Left lobe of liver (tissue), 2 donors: ENCODE data around the gene PSEN1. TPM values are rescaled to one million over a fixed set of nuclear protein-coding genes. Genes with fewer than 3 reads are reported as not detected.

Source experiments
- ATAC-seq: fragments of 200-7000 bp; cut with Tn5 transposase; one replicate; pipeline ENCODE4 v1.9.1; 2020; ENCODE audit warnings: mild to moderate bottlenecking, moderate library complexity
- DNase-seq: peaks from one replicate; pipeline ENCODE4 v3.0.0-alpha.2; 2020; ENCODE audit warnings: low spot score
- total RNA-seq: library from RNA; stranded (reverse); gene quantifications from one replicate; pipeline ENCODE4 v1.2.1, GENCODE V29; 2021
- donor health status: DM: no; HTN: no; CAD: no; lungs with moderate emphysema.
- donor health status: DM: no; HTN: yes; CAD: no.

The PSEN1 gene
- total RNA-seq = 22.8 TPM

DNA sequence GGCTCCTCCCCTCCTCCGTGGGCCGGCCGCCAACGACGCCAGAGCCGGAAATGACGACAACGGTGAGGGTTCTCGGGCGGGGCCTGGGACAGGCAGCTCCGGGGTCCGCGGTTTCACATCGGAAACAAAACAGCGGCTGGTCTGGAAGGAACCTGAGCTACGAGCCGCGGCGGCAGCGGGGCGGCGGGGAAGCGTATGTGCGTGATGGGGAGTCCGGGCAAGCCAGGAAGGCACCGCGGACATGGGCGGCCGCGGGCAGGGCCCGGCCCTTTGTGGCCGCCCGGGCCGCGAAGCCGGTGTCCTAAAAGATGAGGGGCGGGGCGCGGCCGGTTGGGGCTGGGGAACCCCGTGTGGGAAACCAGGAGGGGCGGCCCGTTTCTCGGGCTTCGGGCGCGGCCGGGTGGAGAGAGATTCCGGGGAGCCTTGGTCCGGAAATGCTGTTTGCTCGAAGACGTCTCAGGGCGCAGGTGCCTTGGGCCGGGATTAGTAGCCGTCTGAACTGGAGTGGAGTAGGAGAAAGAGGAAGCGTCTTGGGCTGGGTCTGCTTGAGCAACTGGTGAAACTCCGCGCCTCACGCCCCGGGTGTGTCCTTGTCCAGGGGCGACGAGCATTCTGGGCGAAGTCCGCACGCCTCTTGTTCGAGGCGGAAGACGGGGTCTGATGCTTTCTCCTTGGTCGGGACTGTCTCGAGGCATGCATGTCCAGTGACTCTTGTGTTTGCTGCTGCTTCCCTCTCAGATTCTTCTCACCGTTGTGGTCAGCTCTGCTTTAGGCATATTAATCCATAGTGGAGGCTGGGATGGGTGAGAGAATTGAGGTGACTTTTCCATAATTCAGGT lies at the start of gene PSEN1:
PSEN1 (plus strand) TSS at position 121 of the 839 bp plus-strand sequence. CDS start 11,513 bp downstream, outside the sequence.
- DNase-seq (peak; percentile 97), ATAC-seq (peak; percentile 98)

DNA sequence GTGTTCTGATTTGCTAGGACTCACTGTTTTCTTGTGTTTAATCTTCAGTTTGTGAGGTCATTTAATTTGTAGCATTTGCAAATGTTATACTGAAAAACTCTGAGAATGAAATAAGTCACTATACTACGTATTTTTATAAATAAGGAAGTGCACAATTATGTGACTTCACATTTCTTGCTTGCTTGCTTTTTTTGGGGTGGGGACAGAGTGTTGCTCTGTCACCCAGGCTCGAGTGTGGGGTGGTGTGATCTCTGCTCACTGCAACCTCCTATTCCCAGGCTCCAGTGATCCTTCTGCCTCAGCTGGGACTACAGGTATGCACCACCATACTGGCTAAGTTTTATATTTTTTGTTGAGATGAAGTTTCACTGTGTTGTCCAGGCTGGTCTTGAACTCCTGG lies 45.3 kb upstream of the PSEN1 start:
- DNase-seq (no peak), ATAC-seq (no peak)

DNA sequence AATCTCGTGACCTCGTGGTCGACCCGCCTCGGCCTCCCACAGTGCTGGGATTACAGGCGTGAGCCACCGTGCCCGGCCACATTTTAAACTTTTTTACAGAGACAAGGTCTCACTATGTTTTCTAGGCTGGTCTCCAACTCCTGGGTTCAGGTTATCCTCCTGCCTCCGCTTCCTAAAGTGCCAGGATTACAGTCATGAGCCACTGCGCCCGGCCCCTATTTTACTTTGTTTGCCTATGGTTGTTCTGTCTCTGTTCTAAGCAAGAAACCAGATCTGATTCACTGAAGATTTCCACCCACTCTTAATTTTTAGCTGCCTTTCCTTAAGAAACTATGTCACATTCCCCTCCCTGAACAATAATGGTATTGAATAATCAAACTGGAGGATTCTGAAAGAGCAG lies 38.9 kb upstream of the PSEN1 start:
- no peak for DNase-seq
- no peak for ATAC-seq

DNA sequence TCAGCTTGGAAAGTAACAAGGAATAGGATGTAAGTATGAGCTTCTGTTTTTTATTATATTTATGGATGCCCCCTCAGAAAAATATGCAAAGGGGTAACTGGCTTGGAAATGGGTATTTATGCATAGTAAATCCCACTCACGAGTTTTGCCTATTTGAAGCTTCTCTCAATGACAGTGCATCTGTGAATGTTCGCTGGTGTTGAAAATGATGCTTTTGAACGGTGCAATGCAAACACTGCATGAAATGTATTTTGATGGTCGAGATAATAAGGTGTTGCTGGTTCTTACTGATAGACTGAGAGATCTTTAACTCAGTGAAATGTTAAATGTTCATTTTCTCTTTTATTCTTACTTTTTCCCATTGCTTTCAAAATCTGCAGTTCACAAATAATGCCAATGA lies 36.0 kb upstream of the PSEN1 start:
- no peak for ATAC-seq
- no peak for DNase-seq

DNA sequence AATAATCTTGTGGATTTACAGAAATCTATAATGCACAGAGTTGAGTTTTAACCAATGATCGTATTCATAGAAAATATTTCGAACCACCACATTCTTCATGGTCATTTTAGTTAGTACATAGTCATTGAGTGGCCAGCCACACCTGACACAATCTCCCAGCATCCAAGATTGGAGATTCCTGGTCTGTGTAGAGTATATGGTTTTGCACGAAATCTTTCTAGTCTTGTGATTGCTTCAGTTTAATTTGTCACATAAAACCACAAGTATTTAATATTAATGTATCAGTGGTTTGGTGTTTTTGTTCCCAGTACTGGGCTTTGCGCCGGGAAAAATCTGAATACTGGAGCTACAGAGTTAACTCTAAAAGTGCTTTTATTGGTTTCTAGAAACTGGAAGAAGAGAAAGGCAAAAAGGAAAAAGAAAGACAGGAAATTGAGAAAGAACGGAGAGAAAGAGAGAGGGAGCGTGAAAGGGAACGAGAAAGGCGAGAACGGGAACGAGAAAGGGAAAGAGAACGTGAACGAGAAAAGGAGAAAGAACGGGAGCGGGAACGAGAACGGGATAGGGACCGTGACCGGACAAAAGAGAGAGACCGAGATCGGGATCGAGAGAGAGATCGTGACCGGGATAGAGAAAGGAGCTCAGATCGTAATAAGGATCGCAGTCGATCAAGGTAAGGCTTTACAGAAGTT lies 33.4 kb upstream of the PSEN1 start:
- ATAC-seq = no peak
- no peak for DNase-seq

DNA sequence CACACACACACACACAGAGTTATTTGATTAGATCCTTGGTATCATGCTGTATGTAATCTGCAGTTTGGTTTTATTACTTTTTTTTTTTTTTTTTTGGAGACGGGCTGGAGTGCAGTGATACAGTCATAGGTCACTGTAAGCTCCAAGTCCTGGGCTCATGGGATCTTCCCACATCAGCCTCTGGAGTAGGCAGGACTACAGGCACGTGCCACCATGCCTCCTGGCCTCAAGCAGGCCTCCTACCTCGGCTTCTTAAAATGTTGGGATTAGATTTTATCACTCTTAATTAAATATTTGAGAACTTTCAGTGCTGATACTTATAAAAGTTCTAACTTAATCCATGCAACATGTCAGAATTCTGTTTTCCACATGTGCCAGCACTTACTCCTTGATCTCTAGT lies 31.3 kb upstream of the PSEN1 start:
- ATAC-seq = peak; percentile 55

DNA sequence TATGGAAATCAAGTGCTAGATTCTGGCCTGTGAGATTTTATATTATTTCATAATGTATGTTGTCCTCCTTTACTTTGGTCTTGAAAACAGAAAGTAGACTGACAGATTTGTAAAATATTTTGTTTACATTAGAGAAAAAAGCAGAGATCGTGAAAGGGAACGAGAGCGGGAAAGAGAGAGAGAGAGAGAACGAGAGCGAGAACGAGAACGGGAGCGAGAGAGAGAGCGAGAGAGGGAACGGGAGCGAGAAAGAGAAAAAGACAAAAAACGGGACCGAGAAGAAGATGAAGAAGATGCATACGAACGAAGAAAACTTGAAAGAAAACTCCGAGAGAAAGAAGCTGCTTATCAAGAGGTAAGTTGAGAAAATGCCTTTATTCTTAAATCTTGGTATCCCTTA lies 30.6 kb upstream of the PSEN1 start:
- no peak for DNase-seq
- ATAC-seq = no peak

More for the DNA sequence above, 31.3 kb upstream of the PSEN1 start:
- DNase-seq = no peak

DNA sequence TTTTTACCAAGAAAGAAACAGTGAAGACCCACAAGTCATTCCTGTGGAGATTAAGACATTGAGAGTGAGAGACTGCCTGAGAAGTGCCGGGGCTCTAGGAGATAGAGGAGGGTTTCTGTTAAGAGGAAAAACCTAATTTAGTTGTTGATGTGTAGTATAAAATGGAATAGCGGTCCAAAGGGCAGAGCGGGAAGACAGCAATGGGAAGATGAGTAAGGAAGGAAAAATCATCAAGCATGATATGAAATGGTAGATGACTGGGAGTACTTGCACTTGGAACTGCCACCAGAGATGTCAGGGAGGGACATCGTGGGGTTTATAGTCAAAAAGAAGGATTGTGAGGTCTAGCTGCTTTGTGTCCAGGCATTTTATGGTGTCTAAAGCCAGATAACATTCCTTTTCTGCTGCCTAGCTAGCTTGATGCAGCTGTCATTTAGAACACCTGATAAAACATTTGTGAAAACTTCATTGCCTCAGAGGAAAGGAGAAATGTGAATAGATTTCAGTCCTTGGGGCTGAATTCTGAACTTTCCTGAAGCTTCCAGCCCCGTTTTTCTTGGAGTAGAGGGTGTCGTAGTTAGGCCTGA lies 20.1 kb upstream of the PSEN1 start:
- DNase-seq (no peak), ATAC-seq (no peak)

DNA sequence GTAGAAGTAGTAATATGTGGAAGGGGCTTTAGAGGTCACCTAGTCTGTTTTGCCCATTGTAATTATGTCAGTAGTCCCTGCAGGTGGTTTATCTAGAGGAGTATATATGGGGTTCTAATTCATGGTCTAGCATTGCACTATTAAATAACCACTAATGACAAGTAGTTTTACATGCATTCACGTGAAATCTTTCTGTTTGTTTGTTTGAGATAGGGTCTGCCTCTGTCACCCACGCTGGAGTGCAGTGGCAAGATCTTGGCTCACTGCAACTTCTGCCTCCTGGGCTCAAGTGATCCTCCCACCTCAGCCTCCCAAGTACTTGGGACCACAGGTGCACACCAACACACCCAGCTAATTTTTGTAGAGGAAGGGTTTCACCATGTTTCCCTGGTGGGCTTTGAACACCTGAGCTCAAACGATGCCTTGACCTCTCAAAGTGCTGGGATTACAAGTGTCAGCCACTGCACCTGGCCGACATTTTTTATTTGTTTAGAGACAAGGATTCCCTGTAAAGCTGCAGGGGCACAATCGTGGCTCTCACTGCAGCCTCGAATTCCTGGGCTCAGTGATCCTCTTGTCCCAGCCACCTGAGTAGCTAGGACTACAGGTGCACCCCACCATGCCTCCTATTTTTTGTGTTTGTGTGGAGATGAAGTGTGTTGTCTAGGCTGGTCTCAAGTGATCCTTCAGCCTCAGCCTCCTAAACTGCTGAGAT lies 12.0 kb upstream of the PSEN1 start:
- DNase-seq (no peak), ATAC-seq (no peak)

DNA sequence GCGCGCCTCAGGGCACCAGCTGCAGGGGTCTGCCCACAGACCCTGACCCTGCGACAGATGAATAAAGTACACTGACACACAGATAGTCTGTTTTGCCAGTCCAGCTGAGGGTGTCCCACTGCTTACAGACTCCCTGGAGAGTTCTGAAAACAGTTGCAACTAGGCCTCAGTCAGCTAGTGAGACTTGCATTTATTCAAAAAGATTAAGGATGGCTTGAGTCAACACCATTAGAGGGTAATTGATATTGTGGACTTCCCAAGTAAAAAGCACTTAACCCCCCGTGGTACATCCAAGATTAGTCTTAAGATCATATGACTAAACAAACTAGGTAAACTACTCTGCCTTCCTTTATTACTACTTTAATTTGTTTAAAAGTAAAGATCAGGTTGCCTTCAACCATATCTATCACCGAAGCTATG lies 11.1 kb upstream of the PSEN1 start:
- DNase-seq (no peak), ATAC-seq (no peak)

DNA sequence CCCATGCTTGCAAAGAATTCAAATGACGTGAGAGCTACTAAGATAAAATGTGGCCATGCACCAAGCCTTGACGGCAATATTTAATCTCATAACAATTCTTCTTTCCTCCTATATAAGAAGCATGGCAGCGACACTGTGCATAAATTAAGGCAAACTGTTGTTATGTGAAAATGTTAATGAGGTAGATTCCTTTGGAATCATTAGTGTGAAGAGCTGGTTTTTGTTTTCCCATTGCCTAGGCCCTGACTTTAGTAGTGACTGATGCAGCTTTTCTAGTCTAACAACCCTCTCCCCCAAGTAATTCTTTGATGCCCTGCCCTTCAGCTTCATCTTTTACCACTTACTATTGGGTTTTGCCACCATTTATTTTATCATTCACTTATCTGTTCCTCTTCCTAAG lies 10.6 kb upstream of the PSEN1 start:
- DNase-seq = no peak
- no peak for ATAC-seq

DNA sequence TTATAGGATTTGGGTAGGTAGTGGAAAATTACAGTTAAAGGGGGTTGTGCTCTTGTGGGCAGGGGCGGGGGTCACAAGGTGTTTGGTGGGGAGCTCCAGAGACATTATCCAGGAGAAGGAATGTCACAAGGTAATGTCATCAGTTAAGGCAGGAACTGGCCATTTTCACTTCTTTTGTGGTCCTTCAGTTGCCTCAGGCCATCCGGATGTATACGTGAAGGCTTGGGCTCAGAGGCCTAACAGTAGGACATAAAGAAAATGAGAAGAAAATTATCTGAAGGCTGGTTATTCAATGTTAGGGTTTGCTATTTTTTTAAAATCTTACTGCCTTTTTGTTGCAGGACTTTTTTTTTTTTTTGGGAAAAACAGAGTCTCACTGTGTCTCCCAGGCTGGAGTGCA lies 2.5 kb upstream of the PSEN1 start:
- DNase-seq (no peak), ATAC-seq (no peak)

DNA sequence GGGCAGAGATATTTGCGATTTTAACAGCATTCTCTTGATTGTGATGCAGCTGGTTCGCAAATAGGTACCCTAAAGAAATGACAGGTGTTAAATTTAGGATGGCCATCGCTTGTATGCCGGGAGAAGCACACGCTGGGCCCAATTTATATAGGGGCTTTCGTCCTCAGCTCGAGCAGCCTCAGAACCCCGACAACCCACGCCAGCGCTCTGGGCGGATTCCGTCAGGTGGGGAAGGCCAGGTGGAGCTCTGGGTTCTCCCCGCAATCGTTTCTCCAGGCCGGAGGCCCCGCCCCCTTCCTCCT lies 271 bp upstream of the PSEN1 start:
- no peak for ATAC-seq

DNA sequence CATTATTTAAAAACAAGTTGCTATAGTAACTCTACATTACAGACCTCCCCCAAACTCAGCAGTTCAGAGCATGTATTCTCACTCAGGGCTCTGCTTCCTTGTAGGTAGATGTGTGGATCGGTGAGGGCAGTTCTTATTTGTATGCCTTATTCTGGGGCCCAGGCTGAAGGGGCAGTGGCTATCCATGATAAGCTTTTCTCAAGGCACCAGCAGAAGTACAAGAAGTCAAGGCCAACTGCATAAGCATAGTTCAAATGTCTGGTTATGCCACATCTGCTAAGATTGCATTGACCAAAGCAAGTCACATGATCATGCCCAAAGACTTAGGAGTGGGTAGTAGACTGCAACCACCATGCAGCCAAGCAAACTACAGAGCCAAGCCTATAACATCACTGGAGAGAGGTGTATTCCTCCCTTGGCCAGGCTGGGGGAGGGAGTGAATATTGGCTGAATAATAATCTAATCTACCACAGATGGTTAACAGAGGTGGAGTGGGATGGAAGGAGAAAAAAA lies 4.6 kb downstream of the PSEN1 start:
- ATAC-seq = no peak
- no peak for DNase-seq

More for the DNA sequence above, 271 bp upstream of the PSEN1 start:
- DNase-seq = no peak

DNA sequence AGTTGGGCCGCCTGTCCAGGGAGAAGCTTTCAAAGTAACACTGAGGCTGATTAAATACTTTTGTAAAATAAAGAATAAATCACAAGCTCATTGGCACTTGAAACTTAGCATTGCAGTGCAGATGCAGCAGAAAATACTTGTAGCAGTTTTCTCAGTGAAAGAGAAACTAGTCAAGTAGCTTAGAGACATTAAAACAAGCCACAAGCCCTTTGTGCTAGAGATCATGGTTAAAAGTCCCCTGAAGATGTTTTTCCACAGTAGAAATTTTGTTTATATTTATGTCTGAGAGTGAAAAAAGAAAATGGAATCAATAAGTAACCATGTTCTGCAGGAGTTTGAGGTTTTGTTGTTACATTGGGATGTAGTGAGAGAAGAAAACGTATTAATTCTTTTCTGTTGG lies 5.9 kb downstream of the PSEN1 start:
- ATAC-seq (no peak), DNase-seq (no peak)

DNA sequence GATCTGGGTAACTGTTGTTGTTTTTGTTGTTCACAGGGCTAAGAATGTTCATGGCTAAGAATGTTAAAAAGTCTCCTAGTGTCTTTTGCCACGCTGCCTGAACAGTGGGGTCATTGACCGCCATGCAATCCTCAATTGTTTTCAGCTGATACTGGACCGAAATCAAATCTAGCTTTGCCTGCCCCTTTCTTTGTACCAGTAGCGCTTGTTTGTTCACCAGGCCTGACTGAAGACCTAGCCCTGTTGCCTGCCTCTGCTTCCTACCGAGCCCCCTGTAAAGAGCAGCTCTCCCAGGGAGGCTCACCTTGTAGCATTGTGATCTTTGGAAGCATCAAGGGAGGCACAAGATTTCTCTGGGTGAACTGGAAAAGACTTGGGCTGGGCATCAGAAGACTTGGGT lies 6.7 kb downstream of the PSEN1 start:
- peak; percentile 93 for ATAC-seq
- DNase-seq = no peak

DNA sequence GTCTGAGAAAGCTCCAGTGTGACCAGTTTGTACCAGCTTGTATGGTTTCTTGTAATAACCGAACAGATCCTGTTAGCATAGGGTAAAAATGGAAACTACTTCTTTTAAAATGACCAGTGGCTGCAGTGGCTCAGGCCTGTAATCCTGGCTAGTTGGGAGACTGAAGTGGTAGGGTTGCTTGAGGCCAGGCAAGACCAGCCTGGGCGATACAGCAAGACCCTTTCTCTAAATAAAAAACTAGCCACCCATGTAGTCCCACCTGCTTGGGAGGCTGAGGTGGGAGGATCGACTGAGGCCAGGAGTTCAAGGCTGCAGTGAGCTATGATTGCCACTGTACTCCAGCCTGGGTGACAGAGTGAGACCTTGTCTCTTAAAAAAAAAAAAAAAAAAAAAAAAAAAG lies 7.3 kb downstream of the PSEN1 start:
- ATAC-seq = no peak
- DNase-seq = no peak

DNA sequence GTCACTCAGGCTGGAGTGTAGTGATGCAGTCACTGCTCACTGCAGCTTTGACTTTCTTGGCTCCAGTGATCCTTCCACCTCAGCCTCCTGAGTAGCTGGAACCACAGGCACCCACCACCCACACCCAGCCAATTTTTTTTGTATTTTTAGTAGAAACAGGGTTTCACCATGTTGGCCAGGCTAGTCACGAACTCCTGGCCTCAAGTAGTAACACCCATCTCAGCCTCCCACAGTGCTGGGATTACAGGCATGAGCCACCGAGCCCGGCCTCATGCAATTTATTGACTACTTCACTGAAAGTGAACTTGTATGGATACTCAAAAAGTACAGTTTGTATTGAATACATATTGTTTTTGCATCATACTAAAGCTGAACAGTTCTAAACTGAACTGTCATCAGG lies 9.1 kb downstream of the PSEN1 start:
- ATAC-seq = no peak

DNA sequence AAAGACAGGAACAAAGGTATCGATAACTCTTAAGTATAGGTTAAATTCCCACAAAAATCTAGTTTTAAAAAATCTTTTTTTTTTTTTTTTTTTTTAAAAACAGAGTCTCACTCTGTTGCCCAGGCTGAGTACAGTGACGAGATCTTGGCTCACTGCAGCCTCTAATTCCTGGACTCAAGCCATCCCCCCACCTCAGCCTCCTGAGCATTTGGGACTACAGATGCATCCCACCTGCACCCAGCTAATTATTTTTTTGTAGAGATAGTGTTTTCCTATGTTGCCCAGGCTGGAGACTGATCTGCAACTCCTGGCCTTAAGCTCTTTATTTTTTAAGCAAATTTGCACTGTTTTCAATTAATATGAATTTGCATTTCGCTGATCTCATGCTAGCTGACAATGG lies 9.8 kb downstream of the PSEN1 start:
- no peak for DNase-seq
- no peak for ATAC-seq

More for the DNA sequence above, 9.1 kb downstream of the PSEN1 start:
- no peak for DNase-seq

DNA sequence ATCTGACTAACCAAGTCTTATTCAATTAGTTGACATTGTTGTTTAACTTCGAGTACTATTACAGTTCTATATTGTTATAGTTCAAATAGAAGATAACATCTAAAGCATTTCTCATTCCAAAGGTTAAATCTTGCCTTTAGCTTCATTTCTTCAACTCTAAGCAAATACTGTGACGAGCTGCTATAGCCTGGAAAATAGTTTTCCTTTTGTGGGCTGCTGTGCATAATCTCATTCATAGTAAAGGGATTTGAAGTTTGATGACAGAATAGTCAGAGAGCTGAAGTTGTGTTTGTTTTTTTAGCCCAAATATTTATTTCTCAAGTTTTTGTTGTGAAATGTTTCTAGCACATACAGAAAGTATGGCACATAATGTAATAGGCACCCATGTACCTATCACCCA lies 13.4 kb downstream of the PSEN1 start:
- DNase-seq (no peak), ATAC-seq (no peak)

DNA sequence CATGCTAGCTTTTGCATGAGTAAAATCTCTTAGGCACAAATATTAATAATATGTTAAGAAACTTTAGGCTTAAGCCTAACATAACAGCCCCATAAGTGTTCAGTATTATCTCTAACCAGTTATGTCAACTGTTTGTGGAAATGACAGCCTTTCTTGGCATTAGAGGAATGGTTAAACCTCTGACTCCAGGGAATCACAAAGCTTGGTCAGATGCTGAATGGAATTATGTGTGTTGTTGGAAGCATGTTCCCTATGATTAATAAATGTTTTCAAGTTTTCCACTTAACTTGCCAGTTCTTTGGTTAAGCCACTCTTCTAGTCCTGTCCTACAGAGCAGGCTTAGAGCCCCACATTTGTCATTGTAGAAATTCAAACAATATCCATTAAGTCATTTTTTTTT lies 17.0 kb downstream of the PSEN1 start:
- DNase-seq (no peak), ATAC-seq (no peak)
